ENCODE data around the gene SLC22A5. TPM values are rescaled to one million over a fixed set of nuclear protein-coding genes. Genes with fewer than 3 reads are reported as not detected.

Gene SLC22A5
- total and polyA plus RNA-seq, 7 experiments from 2014 or later, result 1.8 to 10.8 (median 6.9) TPM

DNA sequence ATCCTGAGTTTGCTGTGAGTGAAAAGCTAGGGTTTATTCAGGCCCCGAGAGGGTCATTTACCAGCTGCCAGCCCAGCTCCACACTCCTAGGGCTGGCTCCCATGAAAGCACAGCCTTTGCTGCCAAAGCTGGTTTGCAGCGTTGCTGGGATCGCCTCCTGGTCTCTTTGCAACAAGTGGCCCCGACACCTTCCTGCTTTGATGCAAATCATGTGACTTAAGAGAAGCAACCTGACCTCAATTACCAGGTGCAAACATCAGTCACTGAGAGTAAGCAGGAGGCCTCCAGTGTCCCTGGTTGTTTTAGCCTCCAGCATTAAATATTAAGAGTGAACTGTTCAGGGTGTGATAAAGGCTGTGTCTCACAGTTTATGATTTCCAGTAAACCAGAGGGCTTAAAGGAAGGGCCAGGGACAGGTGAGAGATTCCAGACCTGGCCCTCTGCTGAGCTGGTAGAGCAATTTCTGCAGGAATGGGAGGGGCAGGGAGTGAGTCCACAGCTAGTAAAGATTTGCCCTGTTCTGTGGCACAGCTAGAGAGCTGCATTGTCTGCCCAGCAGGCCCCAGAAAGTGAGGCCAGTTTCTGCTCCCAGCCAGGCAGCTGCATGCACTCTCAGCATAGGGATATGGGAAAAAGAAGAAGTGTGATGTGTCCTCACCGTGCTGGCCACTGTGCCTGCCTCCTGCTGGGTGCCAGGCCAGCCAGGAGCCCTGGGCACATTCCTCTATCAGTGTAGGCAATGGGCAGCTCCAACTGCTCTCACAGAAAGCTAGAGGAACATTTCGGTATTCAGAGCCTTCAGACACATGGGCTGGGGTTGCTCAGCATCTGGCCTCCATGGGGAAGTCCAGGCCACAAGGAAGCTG lies 58.0 kb downstream of the SLC22A5 start:
- peaks cover 80 to 100% (median 100%) of the 10 kb centered on the region in 7 donors for H3K4me1 Mint-ChIP-seq
- DNase-seq (peak in 8 of 9 donors; percentile 47 to 76 (median 66)), ATAC-seq (peak; percentile 64)
- CTCF ChIA-PET, result interaction anchor here (0.5 to 3.2 kb wide), 14 partner anchors 11 to 1634 kb away, joined by 3 to 24 read pairs (median 6); no protein-coding TSS in a partner anchor
- H3K27me3 Mint-ChIP-seq, result no peaks in the 10 kb centered on the region
- peak overlapping the region; percentile 83 for H3K27ac ChIP-seq (ENCODE audit: low read depth, low read length)
- peak overlapping the region; percentile 88 to 99 (median 97) for H3K27ac Mint-ChIP-seq
- peak overlapping the region; percentile 60 to 92 (median 75) for H3K4me3 Mint-ChIP-seq
- H3K36me3 Mint-ChIP-seq, result peaks cover 0 to 60% (median 10%) of the 10 kb centered on the region in 5 donors
- POLR2A ChIA-PET, result interaction anchor here (0.7 to 11.5 kb wide), 21 partner anchors 10 to 68 kb away, joined by 3 to 182 read pairs (median 9); partner anchors contain the start of gene IRF1
- H3K9me3 ChIP-seq (ENCODE audit: control insufficient read depth in 2 of 3, low read length in 3 of 3), result no peaks in the 10 kb centered on the region
- H3K27me3 ChIP-seq (ENCODE audit: control insufficient read depth in 2 of 2, insufficient read depth in 2 of 2, low read length in 2 of 2), result no peaks in the 10 kb centered on the region
- H3K4me1 ChIP-seq (ENCODE audit: control insufficient read depth in 2 of 2, insufficient read depth in 2 of 2, low read length in 2 of 2), result peaks cover 98 to 100% of the 10 kb centered on the region in 2 donors
- H3K9me3 Mint-ChIP-seq, result peaks cover 0 to 2% (median 0%) of the 10 kb centered on the region in 11 donors
- H3K4me3 ChIP-seq (ENCODE audit: low read length), result peak overlapping the region; percentile 41
- peaks cover 0 to 8% (median 4%) of the 10 kb centered on the region in 3 experiments for H3K36me3 ChIP-seq (ENCODE audit: control insufficient read depth in 2 of 3, insufficient read depth in 3 of 3, low read length in 3 of 3)
- intact Hi-C loops (cut with micrococcal nuclease), result loop anchor here (1.0 to 10.0 kb wide), 11 partner anchors 8 to 793 kb away; partner anchors contain the start of genes IRF1 (in 2 of the 2) and RAPGEF6 (in 1 of the 2)

- intact Hi-C loops (cut with micrococcal nuclease), result loop anchor here in 1 of 2 donors (1.0 to 10.0 kb wide), 2 partner anchors 9 to 793 kb away; partner anchors contain the start of gene RAPGEF6
- peaks cover 98 to 100% of the 10 kb centered on the region in 2 donors for H3K4me1 ChIP-seq (ENCODE audit: control insufficient read depth in 2 of 2, insufficient read depth in 2 of 2, low read length in 2 of 2)
- H3K27me3 ChIP-seq (ENCODE audit: control insufficient read depth in 2 of 2, insufficient read depth in 2 of 2, low read length in 2 of 2), result no peaks in the 10 kb centered on the region
- POLR2A ChIA-PET, result interaction anchor here (0.7 to 11.5 kb wide), 11 partner anchors 10 to 67 kb away, joined by 3 to 182 read pairs (median 38); partner anchors contain the start of gene IRF1
- Mint-ChIP-seq H3K27me3 (no peaks in the 10 kb centered on the region), H3K27ac (peak overlapping the region; percentile 88 to 99 (median 97)), H3K4me1 (peaks cover 81 to 100% (median 100%) of the 10 kb centered on the region in 7 donors), H3K9me3 (peaks cover 0 to 2% (median 0%) of the 10 kb centered on the region in 11 donors), H3K36me3 (peaks cover 0 to 61% (median 14%) of the 10 kb centered on the region in 5 donors), H3K4me3 (peak overlapping the region; percentile 61 to 92 (median 75))
- H3K36me3 ChIP-seq (ENCODE audit: control insufficient read depth in 2 of 3, insufficient read depth in 3 of 3, low read length in 3 of 3), result peaks cover 0 to 4% (median 4%) of the 10 kb centered on the region in 3 experiments
- no peaks in the 10 kb centered on the region for H3K9me3 ChIP-seq (ENCODE audit: control insufficient read depth in 2 of 3, low read length in 3 of 3)
- CTCF ChIA-PET, result interaction anchor here (0.7 to 3.2 kb wide), 9 partner anchors 8 to 73 kb away, joined by 3 to 24 read pairs (median 6); no protein-coding TSS in a partner anchor
- ATAC-seq (no peak), DNase-seq (no peak)
- peak overlapping the region; percentile 83 for H3K27ac ChIP-seq (ENCODE audit: low read depth, low read length)
- H3K4me3 ChIP-seq (ENCODE audit: low read length), result peak overlapping the region; percentile 20
Observed at GRCh38 chr5:132428147-132428482, 58.6 kb downstream of the SLC22A5 start.

DNA sequence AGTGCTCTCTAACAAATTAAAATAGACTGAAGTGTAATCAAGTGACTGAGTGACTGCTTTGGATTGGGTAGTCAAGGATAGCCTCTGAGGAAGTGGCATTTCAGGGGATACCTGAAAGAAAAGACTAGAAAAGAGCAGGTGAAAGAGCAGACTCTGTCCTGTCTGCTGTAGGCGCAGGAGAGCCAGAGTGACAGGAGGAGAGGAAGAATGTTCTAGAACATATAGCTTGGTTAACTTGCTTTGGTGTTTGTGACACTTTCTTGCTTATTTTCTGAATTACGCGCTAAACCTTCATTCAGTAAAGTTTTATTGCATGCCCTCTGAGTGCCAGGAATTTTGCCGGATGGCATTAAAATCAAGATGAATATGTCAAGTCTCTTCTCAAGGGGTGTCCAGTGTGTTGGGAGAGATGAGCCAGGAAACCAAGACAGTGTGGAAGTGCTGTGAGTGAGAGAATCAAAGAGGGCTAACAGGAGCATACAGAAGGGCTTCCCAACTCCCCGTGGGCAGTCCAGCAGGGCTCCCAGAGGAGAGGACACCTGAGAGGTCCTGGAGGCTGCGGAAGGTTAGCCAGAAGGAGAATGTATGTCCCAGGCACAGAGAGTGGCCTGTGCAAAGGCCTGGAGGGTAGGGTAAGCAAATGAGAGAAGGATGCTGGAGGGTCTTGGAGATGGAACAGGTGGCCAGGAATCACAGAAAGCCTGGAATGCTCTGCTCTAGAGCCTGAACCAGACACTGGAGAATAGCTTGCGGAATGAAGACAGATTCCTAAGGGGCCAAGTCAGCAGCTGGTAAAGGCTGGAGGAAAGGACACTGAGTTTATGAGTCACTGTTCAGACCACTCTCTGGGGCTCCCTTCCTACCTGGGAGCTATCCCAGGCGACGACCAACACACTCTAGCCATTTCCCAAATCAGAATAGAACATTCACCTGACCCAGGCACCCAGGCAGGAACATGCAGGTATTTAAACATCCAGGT lies 59.3 kb downstream of the SLC22A5 start:
- H3K4me3 ChIP-seq (ENCODE audit: low read length), result peak overlapping the region; percentile 20
- H3K27me3 ChIP-seq (ENCODE audit: control insufficient read depth in 2 of 2, insufficient read depth in 2 of 2, low read length in 2 of 2), result no peaks in the 10 kb centered on the region
- no peaks in the 10 kb centered on the region for H3K27me3 Mint-ChIP-seq
- no peak for DNase-seq
- peaks cover 77 to 98% (median 96%) of the 10 kb centered on the region in 7 donors for H3K4me1 Mint-ChIP-seq
- H3K36me3 ChIP-seq (ENCODE audit: control insufficient read depth in 2 of 3, insufficient read depth in 3 of 3, low read length in 3 of 3), result peaks cover 0 to 4% (median 0%) of the 10 kb centered on the region in 3 experiments
- ChIA-PET POLR2A (interaction anchor here (0.7 to 11.5 kb wide), 14 partner anchors 9 to 68 kb away, joined by 3 to 182 read pairs (median 36); partner anchors contain the start of gene IRF1), CTCF (interaction anchor here (0.7 to 2.8 kb wide), 9 partner anchors 8 to 72 kb away, joined by 3 to 12 read pairs (median 6); no protein-coding TSS in a partner anchor)
- H3K9me3 Mint-ChIP-seq, result peaks cover 0 to 2% (median 0%) of the 10 kb centered on the region in 11 donors
- H3K36me3 Mint-ChIP-seq, result peaks cover 0 to 59% (median 15%) of the 10 kb centered on the region in 5 donors
- intact Hi-C loops (cut with micrococcal nuclease), result loop anchor here in 1 of 2 donors (1.0 to 10.0 kb wide), 2 partner anchors 9 to 794 kb away; partner anchors contain the start of gene RAPGEF6
- no peaks in the 10 kb centered on the region for H3K9me3 ChIP-seq (ENCODE audit: control insufficient read depth in 2 of 3, low read length in 3 of 3)
- H3K27ac Mint-ChIP-seq, result peak overlapping the region; percentile 88 to 99 (median 97)
- peaks cover 93 to 98% of the 10 kb centered on the region in 2 donors for H3K4me1 ChIP-seq (ENCODE audit: control insufficient read depth in 2 of 2, insufficient read depth in 2 of 2, low read length in 2 of 2)
- peak overlapping the region; percentile 83 for H3K27ac ChIP-seq (ENCODE audit: low read depth, low read length)
- H3K4me3 Mint-ChIP-seq, result peak overlapping the region; percentile 61 to 92 (median 75)
- ATAC-seq, result no peak

- POLR2A ChIA-PET, result interaction anchor here (0.7 to 11.5 kb wide), 12 partner anchors 7 to 67 kb away, joined by 3 to 182 read pairs (median 8); partner anchors contain the start of gene IRF1
- Histone ChIP-seq H3K27me3 (ENCODE audit: control insufficient read depth in 2 of 2, insufficient read depth in 2 of 2, low read length in 2 of 2) (no peaks in the 10 kb centered on the region), H3K9me3 (ENCODE audit: control insufficient read depth in 2 of 3, low read length in 3 of 3) (no peaks in the 10 kb centered on the region), H3K27ac (ENCODE audit: low read depth, low read length) (peak overlapping the region; percentile 83), H3K4me1 (ENCODE audit: control insufficient read depth in 2 of 2, insufficient read depth in 2 of 2, low read length in 2 of 2) (peaks cover 91 to 93% of the 10 kb centered on the region in 2 donors), H3K4me3 (ENCODE audit: low read length) (no peak overlapping the region), H3K36me3 (ENCODE audit: control insufficient read depth in 2 of 3, insufficient read depth in 3 of 3, low read length in 3 of 3) (peaks cover 0 to 4% (median 4%) of the 10 kb centered on the region in 3 experiments)
- intact Hi-C loops (cut with micrococcal nuclease), result loop anchor here in 1 of 2 donors (10.0 kb wide), 1 partner anchor 795 kb away; the partner anchor contains the start of gene RAPGEF6
- Mint-ChIP-seq H3K9me3 (peaks cover 0 to 2% (median 0%) of the 10 kb centered on the region in 11 donors), H3K27me3 (no peaks in the 10 kb centered on the region), H3K36me3 (peaks cover 0 to 57% (median 22%) of the 10 kb centered on the region in 5 donors), H3K27ac (peak overlapping the region; percentile 55 to 99 (median 96)), H3K4me1 (peaks cover 79 to 97% (median 95%) of the 10 kb centered on the region in 7 donors), H3K4me3 (peak overlapping the region in 9 of 10 donors; percentile 12 to 79 (median 65))
- DNase-seq (no peak), ATAC-seq (no peak)
- CTCF ChIA-PET, result interaction anchor here (1.3 to 2.8 kb wide), 3 partner anchors 9 to 21 kb away, joined by 3 to 12 read pairs (median 7); no protein-coding TSS in a partner anchor
Observed at GRCh38 chr5:132429463-132430440, 60.2 kb downstream of the SLC22A5 start.

GRCh38 chr5:132430746-132431145 lies 61.2 kb downstream of the SLC22A5 start:
- Histone ChIP-seq H3K27me3 (ENCODE audit: control insufficient read depth in 2 of 2, insufficient read depth in 2 of 2, low read length in 2 of 2) (no peaks in the 10 kb centered on the region), H3K27ac (ENCODE audit: low read depth, low read length) (peak overlapping the region; percentile 9), H3K4me1 (ENCODE audit: control insufficient read depth in 2 of 2, insufficient read depth in 2 of 2, low read length in 2 of 2) (peaks cover 83 to 93% of the 10 kb centered on the region in 2 donors), H3K9me3 (ENCODE audit: control insufficient read depth in 2 of 3, low read length in 3 of 3) (no peaks in the 10 kb centered on the region), H3K36me3 (ENCODE audit: control insufficient read depth in 2 of 3, insufficient read depth in 3 of 3, low read length in 3 of 3) (peaks cover 0 to 7% (median 4%) of the 10 kb centered on the region in 3 experiments), H3K4me3 (ENCODE audit: low read length) (no peak overlapping the region)
- Mint-ChIP-seq H3K36me3 (peaks cover 0 to 58% (median 27%) of the 10 kb centered on the region in 5 donors), H3K27ac (peak overlapping the region in 8 of 9 donors; percentile 59 to 99 (median 96)), H3K4me3 (peak overlapping the region in 5 of 10 donors; percentile 12 to 79 (median 32)), H3K4me1 (peaks cover 75 to 97% (median 96%) of the 10 kb centered on the region in 7 donors), H3K27me3 (no peaks in the 10 kb centered on the region), H3K9me3 (peaks cover 0 to 2% (median 0%) of the 10 kb centered on the region in 11 donors)
- ChIA-PET POLR2A (interaction anchor here (0.6 to 11.5 kb wide), 13 partner anchors 8 to 1655 kb away, joined by 3 to 182 read pairs (median 6); partner anchors contain the start of gene IRF1), CTCF (interaction anchor here (2.8 kb wide), 1 partner anchor 10 kb away, joined by 12 read pairs; no protein-coding TSS in a partner anchor)
- ATAC-seq, result no peak
- DNase-seq, result no peak
- intact Hi-C loops (cut with micrococcal nuclease), result no loop called here

Measured in naive thymus-derived CD4-positive, alpha-beta T cell (primary cell).